Measurements from ENCODE around the gene LZTS3. TPM values are rescaled to one million over a fixed set of nuclear protein-coding genes. Genes with fewer than 3 reads are reported as not detected.

The LZTS3 gene
- total and polyA plus RNA-seq, 2 of the 13 experiments (the other 11 are each of a cell fraction or from before 2014, with no cell fraction given): 10.1 to 31.3 TPM

DNA sequence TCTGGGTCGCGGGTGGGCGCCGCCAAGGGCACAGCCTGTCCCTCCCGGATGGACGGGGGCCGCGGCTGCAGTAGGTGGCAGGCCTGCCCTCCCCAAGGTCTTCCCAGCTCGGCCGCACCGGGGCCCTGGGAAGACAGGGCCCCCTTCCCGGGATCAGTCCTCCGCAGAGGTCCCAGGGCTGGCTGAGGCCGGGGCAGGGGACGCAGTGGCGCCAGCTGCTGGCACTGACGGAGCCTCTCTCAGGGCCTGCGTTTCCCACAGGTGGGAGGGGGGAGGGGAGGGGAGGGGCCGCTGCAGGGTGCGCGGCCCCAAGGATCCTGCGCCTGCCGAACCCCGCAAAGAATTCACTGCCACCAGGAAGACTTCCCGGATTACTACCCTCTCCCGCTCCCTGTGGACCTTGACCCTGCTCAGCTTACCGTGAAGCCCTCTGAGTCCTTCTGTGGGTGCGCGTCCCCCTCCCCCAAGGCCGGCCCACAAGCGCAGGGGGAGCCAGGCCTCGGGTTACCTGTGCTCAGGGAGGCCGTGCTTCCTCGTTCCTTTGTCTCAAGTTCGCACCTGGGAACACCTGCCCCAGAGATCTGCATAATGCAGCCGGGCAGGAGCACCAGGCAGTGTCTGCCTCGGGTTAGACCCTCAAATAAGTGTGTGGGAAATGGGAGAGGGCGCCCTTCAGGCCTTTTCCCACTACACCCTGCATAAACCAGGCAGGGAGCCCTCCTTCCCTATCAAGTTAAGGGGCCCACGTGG lies 5.1 kb downstream of the LZTS3 start (continued):
- TF ChIP-seq PBX2 (CRISPR knock-in tag; IDR thresholded peaks at IDR 0.05): no peak
- TF ChIP-seq, protein P1, sequence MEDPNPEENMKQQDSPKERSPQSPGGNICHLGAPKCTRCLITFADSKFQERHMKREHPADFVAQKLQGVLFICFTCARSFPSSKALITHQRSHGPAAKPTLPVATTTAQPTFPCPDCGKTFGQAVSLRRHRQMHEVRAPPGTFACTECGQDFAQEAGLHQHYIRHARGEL (CRISPR knock-in tag; IDR thresholded peaks at IDR 0.05): peak; percentile 58
- TF ChIP-seq U2AF2 (IDR thresholded peaks at IDR 0.05; ENCODE audit: low read depth, low read length): no peak
- peak; percentile 67 for TF ChIP-seq HOXA3 (CRISPR knock-in tag; IDR thresholded peaks at IDR 0.05)
- no peak for TF ChIP-seq ZFP1 (CRISPR knock-in tag; IDR thresholded peaks at IDR 0.05)
- TF ChIP-seq SATB2 (CRISPR knock-in tag; IDR thresholded peaks at IDR 0.05): no peak
- TF ChIP-seq ZNF547 (CRISPR knock-in tag; IDR thresholded peaks at IDR 0.05): peak; percentile 96
- TF ChIP-seq REXO4 (CRISPR knock-in tag; IDR thresholded peaks at IDR 0.05; ENCODE audit: borderline replicate concordance): no peak
- peak; percentile 95 for TF ChIP-seq MTERF4 (CRISPR knock-in tag; IDR thresholded peaks at IDR 0.05)
- TF ChIP-seq U2AF1 (optimal IDR thresholded peaks at IDR 0.05; ENCODE audit: low read depth, low read length): peak; percentile 24
- no peak for TF ChIP-seq ZBTB8A (CRISPR knock-in tag; IDR thresholded peaks at IDR 0.05; ENCODE audit: borderline replicate concordance, low read depth)
- TF ChIP-seq ZNF816 (CRISPR knock-in tag; IDR thresholded peaks at IDR 0.05; ENCODE audit: borderline replicate concordance): peak; percentile 55; the same call in 1 of the 2 replicates
- TF ChIP-seq CHD2 (IDR thresholded peaks at IDR 0.05; ENCODE audit: low read depth, low read length): peak; percentile 24; the same call in 1 of the 2 replicates
- TF ChIP-seq ZBTB1 (CRISPR knock-in tag; IDR thresholded peaks at IDR 0.05; ENCODE audit: borderline replicate concordance): peak; percentile 99
- peak; percentile 74 for TF ChIP-seq GABPB1 (CRISPR knock-in tag; IDR thresholded peaks at IDR 0.05)
- TF ChIP-seq ZEB1 (IDR thresholded peaks at IDR 0.05; ENCODE audit: insufficient replicate concordance, low read depth): peak; percentile 99
- no peak for TF ChIP-seq PLRG1 (conservative IDR thresholded peaks at IDR 0.05)
- TF ChIP-seq KLF15 (CRISPR knock-in tag; IDR thresholded peaks at IDR 0.05; ENCODE audit: borderline replicate concordance): peak; percentile 7; the same call in 1 of the 2 replicates
- no peak; the same call in 1 of the 2 replicates for TF ChIP-seq ZBTB3 (CRISPR knock-in tag; IDR thresholded peaks at IDR 0.05; ENCODE audit: borderline replicate concordance, low read depth)
- TF ChIP-seq THAP9 (CRISPR knock-in tag; IDR thresholded peaks at IDR 0.05; ENCODE audit: borderline replicate concordance): 0 out of 2 replicates have a peak, but pooled peaks have one; percentile 15
- TF ChIP-seq ZZZ3 (CRISPR knock-in tag; IDR thresholded peaks at IDR 0.05; ENCODE audit: borderline replicate concordance): peak; percentile 89
- peak; percentile 93 for TF ChIP-seq KDM2A (CRISPR knock-in tag; IDR thresholded peaks at IDR 0.05; ENCODE audit: borderline replicate concordance, low read depth)
- TF ChIP-seq ZSCAN21 (CRISPR knock-in tag; IDR thresholded peaks at IDR 0.05; ENCODE audit: borderline replicate concordance): peak; percentile 90; the same call in 1 of the 2 replicates
